ENCODE measurements around the gene KCNQ5.

DNA sequence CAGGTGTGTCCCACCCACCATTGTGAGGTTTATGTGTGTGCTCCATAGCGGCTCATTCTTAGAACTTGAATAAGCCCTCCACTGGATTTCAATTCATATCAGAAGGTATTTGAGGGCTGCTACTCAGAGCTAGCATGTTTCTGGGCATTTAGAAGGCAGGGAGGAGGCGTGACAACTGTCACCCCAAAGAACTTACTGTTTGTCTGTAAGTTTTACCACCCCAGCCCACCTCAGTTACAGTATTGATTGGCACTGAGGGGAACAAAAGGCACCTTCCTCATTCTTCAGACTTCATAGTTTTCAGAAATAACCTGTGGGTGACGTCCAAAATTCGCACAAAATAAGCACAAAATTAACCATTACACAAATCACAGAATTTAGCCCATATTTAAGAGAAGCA, 521.7 kb downstream of the KCNQ5 start:
- TF ChIP-seq, protein P1, sequence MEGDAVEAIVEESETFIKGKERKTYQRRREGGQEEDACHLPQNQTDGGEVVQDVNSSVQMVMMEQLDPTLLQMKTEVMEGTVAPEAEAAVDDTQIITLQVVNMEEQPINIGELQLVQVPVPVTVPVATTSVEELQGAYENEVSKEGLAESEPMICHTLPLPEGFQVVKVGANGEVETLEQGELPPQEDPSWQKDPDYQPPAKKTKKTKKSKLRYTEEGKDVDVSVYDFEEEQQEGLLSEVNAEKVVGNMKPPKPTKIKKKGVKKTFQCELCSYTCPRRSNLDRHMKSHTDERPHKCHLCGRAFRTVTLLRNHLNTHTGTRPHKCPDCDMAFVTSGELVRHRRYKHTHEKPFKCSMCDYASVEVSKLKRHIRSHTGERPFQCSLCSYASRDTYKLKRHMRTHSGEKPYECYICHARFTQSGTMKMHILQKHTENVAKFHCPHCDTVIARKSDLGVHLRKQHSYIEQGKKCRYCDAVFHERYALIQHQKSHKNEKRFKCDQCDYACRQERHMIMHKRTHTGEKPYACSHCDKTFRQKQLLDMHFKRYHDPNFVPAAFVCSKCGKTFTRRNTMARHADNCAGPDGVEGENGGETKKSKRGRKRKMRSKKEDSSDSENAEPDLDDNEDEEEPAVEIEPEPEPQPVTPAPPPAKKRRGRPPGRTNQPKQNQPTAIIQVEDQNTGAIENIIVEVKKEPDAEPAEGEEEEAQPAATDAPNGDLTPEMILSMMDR (conservative IDR thresholded peaks at IDR 0.05 in 1 of 2, IDR thresholded peaks at IDR 0.05 in 1 of 2; ENCODE audit: low read depth in 1 of 2, low read length in 2 of 2) = no peak
- no peak for TF ChIP-seq EZH2 (IDR thresholded peaks at IDR 0.05; ENCODE audit: low read length, missing control alignments)
